ENCODE results near the gene ETFA. TPM values are rescaled to one million over a fixed set of nuclear protein-coding genes. Genes with fewer than 3 reads are reported as not detected.
A peak's percentile ranks its signal among the peaks of the same experiment; 100 is the strongest.

The ETFA gene
- total and polyA plus RNA-seq, 12 donors: 103 to 541 (median 442) TPM

- no peaks in the 10 kb centered on the region for H3K36me3 ChIP-seq
- no peak for ATAC-seq
- H3K27me3 ChIP-seq: no peaks in the 10 kb centered on the region
- H3K4me1 ChIP-seq: peaks cover 8 to 48% (median 30%) of the 10 kb centered on the region in 9 donors
- H3K4me3 ChIP-seq: no peak overlapping the region
- DNase-seq: no peak
- no peaks in the 10 kb centered on the region for H3K9me3 ChIP-seq
- H3K27ac ChIP-seq: no peak overlapping the region
- intact Hi-C loops (cut with DNase I): no loop called here
- TF ChIP-seq, protein P1, sequence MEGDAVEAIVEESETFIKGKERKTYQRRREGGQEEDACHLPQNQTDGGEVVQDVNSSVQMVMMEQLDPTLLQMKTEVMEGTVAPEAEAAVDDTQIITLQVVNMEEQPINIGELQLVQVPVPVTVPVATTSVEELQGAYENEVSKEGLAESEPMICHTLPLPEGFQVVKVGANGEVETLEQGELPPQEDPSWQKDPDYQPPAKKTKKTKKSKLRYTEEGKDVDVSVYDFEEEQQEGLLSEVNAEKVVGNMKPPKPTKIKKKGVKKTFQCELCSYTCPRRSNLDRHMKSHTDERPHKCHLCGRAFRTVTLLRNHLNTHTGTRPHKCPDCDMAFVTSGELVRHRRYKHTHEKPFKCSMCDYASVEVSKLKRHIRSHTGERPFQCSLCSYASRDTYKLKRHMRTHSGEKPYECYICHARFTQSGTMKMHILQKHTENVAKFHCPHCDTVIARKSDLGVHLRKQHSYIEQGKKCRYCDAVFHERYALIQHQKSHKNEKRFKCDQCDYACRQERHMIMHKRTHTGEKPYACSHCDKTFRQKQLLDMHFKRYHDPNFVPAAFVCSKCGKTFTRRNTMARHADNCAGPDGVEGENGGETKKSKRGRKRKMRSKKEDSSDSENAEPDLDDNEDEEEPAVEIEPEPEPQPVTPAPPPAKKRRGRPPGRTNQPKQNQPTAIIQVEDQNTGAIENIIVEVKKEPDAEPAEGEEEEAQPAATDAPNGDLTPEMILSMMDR (IDR thresholded peaks at IDR 0.05): no peak
- 97% methylated on average over 6 of the region's 6 CpGs for WGBS, 2 donors
These were observed 111.2 kb downstream of the ETFA start for GRCh38 chr15:76200083-76200465.

- TF ChIP-seq, protein P1 (IDR thresholded peaks at IDR 0.05): no peak
- H3K27ac ChIP-seq: peak overlapping the region in 6 of 10 donors; percentile 51 to 75 (median 70)
- peak in 6 of 8 donors; percentile 35 to 72 (median 66) for ATAC-seq
- H3K4me3 ChIP-seq: no peak overlapping the region
- DNase-seq: peak; percentile 66 to 76
- no peaks in the 10 kb centered on the region for H3K36me3 ChIP-seq
- intact Hi-C loops (cut with DNase I): loop anchor here in 4 of 10 donors (10.0 kb wide), 2 partner anchors 75 to 665 kb away; no protein-coding TSS in a partner anchor
- peaks cover 8 to 48% (median 30%) of the 10 kb centered on the region in 9 donors for H3K4me1 ChIP-seq
- 64 to 70% methylated on average over 19 of the region's 19 CpGs for WGBS, 2 donors
- no peaks in the 10 kb centered on the region for H3K27me3 ChIP-seq
- H3K9me3 ChIP-seq: no peaks in the 10 kb centered on the region
These were observed 111.9 kb downstream of the ETFA start for GRCh38 chr15:76199106-76200082.

GRCh38 chr15:76198456-76199105, 112.7 kb downstream of the ETFA start:
- no peak for DNase-seq
- intact Hi-C loops (cut with DNase I): loop anchor here in 4 of 10 donors (10.0 kb wide), 2 partner anchors 76 to 666 kb away; no protein-coding TSS in a partner anchor
- 95 to 98% methylated on average over 6 of the region's 6 CpGs for WGBS, 2 donors

More at GRCh38 chr15:76198456-76199105, 112.7 kb downstream of the ETFA start:
- TF ChIP-seq, protein P1 (IDR thresholded peaks at IDR 0.05): no peak
- Histone ChIP-seq H3K4me1 (peaks cover 8 to 48% (median 30%) of the 10 kb centered on the region in 9 donors), H3K4me3 (no peak overlapping the region), H3K9me3 (no peaks in the 10 kb centered on the region), H3K27ac (peak overlapping the region in 6 of 10 donors; percentile 18 to 75 (median 70)), H3K27me3 (no peaks in the 10 kb centered on the region), H3K36me3 (no peaks in the 10 kb centered on the region)
- ATAC-seq: peak in 1 of 8 donors; percentile 1
